Measurements from ENCODE around the gene B3GALT2.

B3GALT2 gene

DNA sequence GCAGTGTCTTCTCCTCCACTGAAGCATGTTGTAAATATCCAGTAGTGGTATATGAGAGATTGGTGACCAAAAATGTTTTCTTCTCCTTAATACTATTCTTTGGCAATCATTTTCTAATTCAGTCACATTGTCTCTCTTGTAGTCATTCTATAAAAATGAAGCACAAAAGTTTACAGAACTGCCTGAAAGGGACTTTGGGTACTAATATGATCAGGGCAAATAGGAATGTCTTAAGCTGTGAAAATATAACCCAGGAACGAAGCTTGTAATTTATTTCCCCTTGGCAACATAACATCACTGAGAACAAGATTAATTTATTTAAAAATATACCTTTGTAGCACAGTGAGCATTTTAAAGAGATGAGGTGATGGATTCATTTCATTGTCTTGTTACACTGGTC lies 4.9 kb downstream of the B3GALT2 start:
- DNase-seq, result no peak

DNA sequence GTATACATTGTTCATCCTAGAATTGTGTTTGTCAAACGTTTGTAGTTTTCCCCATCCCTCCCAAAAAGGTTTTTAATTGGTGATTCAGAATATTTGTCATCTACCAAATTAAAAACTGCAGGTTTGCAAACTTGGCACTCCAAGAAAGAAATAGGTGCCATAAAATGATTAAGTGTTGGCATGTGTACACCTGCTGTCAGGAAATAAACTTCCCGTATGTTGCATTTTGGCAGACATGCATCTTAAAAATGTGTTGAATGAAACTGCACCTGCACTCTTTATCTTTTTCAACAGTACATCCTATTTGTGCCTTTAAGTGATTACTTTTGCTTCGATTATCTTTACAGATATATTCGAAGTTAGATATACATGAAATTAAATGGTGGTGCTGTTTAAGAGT lies 7.3 kb downstream of the B3GALT2 start:
- DNase-seq, result no peak

DNA sequence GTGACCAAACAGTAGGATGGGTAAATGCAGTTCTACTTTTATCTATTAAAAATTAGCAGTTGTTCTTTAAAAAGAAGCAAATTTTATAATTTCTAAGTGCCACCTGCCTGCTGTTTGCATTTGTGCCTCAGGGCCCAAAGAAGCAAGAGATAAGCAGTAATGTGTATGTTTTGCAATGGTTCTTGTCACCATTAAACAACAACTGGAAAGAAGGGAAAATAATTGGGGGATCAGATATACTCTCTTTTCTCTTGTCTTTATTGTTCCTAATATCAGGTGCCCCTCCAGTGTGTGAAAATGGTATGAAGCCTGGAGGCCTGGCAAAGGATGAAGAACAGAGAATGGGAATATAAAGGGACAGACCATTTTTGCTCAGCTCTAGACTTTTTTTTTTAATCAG lies 9.6 kb downstream of the B3GALT2 start:
- DNase-seq, result no peak

DNA sequence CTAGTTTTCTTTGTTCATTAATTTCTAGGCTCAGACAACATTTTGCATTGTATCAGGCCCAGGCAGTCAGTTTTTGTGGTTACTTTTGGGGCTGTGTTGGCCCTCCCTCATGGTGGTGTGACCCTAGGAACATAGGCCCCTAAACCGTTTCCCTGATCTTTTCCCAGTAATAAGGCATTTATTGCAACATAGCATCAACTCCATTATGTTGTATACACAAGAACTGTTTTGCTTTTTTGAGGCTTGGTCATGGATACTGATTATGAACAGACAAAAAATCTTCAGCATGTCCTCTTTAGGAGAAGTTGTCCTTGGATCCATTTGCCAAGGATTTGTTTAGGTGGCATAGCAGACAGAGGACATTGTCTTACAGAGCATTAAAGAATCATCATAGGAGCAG lies 10.3 kb downstream of the B3GALT2 start:
- no peak for DNase-seq

DNA sequence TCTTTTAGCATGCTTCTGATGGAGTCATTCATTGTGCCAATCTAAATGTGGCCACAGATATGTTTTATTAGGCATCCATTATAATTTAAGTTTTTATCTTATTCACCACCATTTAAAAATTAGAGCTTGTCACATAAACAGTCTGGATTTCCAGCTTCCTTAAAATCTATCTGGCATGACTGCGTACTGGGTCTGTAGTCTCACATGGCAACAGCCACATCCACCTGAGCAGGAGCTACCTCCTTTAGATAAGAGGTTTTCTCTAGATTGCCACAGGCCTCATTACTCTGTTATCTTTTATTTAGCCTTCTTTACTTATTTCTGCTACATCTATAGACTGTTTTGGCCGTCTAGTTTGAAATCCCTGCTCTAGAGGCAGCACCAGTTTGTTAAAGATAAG lies 29.1 kb downstream of the B3GALT2 start:
- DNase-seq, result no peak

DNA sequence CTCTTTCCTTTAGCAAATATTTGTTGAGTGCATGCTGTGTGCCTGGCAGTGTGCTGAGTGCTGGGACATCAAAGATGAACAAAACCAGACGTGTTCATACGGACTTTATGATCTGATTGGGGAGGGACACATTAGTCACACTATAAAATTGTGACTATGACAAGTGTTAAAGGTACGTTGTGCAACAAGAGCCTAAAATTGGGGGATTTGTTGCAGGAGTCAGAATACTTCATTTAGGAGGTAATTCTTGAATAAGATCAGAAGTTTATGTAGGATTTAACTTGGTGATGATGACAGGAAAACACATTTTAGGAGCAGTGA lies 29.6 kb downstream of the B3GALT2 start:
- DNase-seq, result no peak

DNA sequence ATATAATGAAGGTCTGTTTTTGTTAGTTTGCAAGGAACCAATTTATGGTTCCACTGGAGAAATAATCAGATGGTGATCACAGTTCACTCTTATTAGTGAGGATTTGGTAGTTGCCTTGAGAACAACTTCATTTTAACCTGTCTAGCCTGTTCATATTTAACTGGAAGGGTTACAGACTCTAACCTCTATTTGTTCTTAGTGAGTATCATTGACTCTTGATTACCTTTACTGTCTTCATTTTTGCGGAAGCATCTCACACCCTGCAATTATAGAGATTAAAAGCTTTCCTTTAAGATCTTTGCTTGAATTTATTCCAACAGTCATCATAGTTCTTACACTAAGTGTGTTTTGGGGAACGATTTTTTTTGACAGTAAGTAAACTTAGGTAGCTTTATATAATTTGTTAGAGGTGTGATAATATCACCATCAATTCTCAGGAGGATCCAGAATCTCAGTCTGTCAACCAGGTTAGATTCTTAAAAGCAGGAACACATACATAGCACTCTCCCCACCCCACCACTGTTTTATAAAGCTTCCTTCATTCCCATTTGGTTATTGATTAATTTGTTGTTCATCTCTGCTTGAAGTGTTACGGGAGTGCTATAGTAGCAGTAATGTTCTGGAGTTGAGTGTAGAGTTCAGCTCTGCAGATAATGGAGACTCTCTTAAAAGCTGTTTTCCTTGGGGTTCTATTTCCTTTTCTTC lies 30.1 kb downstream of the B3GALT2 start:
- DNase-seq, result no peak

DNA sequence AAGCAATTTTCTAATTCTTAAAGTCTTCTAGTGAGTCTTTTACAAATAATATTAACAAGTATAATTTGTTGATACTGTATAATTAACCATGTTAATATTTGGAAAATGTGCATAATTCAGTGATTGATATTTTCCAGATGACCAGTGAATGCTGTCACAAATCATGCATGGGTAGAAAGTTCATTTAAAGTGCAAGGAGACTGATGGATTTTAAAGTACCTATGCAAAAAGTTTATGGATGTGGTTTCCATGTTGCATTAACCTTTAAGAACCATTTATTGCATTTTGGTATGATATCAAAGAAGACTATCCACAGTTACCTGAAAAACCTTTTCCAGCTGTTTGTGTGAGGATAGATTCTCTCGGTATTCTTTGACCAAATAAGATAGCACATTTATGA lies 41.4 kb downstream of the B3GALT2 start:
- no peak for DNase-seq

DNA sequence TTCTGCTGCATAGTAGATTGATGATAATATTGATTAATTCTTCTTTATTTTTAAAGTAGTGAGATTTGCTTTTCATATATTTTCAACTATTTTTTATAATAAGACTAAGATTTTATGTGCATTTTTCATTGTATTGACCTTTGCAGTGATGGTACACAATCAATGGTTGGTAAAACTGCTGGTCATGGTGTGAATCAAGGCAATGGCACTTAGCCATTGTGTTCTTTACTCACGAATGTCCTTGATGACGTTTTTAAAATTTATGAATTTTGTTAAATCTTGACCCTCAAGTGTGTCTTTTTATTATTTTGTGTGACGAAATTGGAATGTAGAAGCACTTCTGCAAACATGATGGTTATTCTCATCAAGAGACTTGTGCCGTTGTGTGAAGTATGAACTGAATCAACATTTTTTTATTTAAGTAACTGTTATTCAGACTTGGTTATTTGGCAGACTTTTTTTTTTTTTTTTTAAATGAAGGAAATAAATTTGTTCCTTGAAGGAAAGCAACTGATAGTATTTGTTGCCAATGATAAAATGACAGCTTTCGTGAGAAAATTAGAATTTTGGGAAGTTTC lies 42.0 kb downstream of the B3GALT2 start:
- no peak for DNase-seq

DNA sequence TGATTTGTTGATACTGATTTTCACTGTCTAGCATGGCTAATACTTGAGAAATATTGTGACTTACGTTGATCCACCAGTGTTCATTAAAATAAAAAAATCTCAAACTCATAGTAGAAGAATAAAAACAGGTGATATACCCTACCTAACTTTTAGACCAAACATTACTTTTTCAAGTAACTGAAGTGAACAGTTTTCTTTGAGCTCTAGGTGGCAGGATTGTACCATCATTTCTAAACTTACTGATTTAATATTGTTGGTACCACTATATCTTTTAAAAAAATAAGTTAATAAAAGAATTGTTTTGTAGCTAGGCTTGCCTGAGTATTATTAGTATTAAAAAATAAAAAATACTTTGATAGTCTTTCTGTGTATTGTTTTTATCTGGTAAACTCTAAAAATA lies 43.1 kb downstream of the B3GALT2 start:
- DNase-seq, result peak; percentile 24

DNA sequence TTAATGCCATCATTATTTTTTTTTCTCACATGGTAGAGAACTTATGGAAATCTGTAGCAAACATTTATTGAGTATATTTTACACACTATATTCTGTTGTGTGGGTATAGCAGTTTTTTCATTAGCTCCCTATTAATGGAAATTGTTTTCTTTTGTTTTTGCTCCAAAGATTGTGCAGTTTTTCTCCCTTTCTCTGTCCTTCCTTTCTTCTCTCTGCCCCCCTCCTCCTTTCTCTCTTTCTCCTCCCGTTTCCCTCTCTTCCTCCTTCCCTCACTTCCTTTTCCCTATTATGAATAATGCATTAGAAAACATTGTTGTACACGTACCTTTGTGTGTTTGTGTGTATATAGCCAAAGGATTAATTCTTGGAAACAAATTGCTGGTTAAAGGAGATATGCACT lies 44.0 kb downstream of the B3GALT2 start:
- no peak for DNase-seq

DNA sequence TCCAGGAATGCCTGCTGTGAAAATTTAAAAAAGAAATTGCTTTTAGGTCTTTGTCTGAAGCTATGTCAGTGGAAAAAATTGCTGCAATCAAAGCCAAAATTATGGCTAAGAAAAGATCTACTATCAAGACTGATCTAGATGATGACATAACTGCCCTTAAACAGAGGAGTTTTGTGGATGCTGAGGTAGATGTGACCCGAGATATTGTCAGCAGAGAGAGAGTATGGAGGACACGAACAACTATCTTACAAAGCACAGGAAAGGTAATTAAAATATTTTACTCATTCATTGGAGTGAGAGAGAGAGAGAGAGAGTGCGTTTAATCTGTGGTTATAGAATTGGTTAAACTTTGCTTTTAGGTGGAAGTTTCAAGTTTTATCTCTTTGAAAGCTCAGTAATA lies 44.6 kb downstream of the B3GALT2 start:
- no peak for DNase-seq

DNA sequence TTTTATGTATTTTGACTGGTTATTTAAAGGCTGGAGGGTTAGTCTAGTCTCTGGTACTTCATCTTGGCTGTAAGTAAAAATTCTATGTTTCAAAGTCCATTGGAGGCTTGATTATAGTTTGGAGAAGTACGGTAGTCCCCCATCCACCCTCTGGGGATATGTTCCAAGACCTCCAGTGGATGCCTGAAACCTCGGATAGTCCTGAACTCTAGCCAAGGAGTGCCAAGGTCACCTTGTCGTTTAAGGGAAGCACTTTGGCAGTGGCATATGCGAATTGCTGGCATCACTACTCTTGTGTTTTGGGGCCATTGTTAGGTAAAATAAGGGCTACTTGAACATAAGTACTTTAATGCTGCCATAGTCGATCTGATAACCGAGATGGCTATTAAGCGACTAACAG lies 46.2 kb downstream of the B3GALT2 start:
- DNase-seq, result no peak

DNA sequence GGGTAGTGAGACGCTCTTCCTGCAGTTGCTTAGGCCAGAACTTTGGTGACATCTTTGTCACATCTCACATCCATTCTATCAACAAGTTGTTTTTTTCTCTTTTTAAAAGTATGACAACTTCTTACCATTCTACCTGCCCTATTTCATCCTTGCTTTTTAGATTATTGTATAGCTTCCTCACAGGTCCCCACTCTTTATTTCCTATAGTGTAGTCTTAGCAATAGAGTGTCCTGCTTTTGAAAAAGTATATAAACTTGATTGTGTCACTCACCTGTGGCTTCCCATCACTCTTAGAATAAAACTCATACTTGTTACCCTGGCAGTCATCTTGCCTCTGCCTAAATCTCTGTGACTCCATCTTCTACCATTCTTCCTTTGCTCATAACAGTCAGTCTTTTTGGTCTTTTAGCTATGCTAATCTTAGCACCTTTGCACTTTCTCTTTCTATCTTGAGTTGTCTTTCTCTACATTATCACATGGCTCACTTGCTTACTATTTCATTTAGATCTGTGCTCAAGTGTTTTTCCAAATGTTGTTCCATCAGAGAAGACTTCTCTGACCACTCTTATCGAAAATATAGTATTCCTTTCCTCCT lies 55.0 kb downstream of the B3GALT2 start:
- DNase-seq, result no peak

Data from NCI-H446 treated with DMSO at 0.1 percent for 48 hours (cell line).